GM15510 (cell line): ENCODE measurements around the gene TMEM254.

ENCODE experiments used
- POLR2A ChIP-seq: IDR thresholded peaks from 3 replicates; pipeline ENCODE4 v1.6.1; 2011; ENCODE audit warnings: borderline replicate concordance; ENCODE audit not compliant: insufficient read length; ENCODE audit errors: extremely low read depth

TMEM254 gene

GRCh38 chr10:80122746-80123145, 44.3 kb downstream of the TMEM254 start:
- no peak for TF ChIP-seq POLR2A

DNA sequence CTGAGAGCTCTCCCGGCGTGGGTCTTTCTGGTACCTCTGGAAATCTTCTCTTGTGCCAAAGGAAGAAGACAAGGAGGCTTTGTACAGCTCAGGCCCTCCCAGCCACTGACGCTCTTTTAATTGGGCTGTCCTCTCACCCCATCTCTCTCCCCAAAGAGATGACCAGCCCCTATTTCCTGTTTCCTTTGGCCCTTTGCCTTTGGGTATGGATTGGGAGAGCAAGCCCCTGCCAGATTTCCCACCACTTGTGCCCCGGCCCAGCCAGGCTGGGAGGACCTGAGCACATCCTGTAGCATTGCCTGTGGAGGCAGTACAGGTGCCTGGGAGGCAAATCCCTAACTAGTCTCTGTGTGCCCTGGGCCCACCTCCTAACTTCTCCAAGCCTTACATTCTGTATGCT, 48.4 kb downstream of the TMEM254 start:
- TF ChIP-seq POLR2A, result no peak

GRCh38 chr10:80131499-80131901, 53.0 kb downstream of the TMEM254 start:
- TF ChIP-seq POLR2A, result no peak

GRCh38 chr10:80132299-80133139, 54.1 kb downstream of the TMEM254 start, which contains the start of gene PLAC9:
TSS of gene PLAC9 (plus strand) at chr10:80132730. CDS start at chr10:80132763, 33 bp downstream.
- no peak for TF ChIP-seq POLR2A

DNA sequence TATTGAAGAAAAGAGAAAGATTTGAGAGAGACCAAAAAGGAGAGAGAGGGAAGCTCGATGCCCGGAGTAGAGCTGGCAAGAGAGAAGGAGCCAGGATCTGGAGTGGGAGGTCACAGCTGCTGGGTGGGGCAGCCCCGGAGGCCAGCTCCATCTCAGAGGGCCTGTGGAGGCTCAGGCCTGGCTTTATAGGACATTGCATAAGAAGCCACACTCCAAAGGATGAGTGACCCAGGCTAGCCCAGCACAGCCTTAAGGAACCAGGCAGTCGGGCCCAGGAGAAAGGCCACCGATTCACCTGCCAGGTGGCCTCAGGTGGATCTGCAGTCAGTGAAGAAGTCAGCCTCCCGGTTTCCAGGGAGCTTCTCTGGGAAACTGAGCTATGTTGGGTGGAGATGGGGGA, 54.7 kb downstream of the TMEM254 start:
- no peak for TF ChIP-seq POLR2A

DNA sequence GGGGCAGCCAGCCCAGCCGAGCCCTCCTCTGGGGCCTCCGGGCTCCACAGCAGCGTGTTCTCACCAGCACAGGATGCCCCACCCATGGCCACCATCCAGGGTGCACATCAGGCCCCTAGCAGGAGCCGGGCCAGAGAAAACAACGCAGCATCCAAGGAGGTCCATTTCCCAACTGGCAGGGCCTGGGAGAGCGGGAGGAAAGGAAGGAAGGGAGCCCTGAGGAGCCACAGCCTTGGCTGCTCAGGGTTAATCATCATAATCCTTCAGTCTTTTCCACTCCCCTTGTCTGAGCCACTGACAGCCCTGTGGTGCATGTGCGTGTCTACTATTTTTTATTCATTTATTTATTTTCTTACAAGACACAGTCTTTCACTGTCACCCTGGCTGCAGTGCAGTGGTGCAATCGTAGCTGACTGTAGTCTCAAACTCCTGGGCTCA, 57.7 kb downstream of the TMEM254 start:
- TF ChIP-seq POLR2A, result no peak

DNA sequence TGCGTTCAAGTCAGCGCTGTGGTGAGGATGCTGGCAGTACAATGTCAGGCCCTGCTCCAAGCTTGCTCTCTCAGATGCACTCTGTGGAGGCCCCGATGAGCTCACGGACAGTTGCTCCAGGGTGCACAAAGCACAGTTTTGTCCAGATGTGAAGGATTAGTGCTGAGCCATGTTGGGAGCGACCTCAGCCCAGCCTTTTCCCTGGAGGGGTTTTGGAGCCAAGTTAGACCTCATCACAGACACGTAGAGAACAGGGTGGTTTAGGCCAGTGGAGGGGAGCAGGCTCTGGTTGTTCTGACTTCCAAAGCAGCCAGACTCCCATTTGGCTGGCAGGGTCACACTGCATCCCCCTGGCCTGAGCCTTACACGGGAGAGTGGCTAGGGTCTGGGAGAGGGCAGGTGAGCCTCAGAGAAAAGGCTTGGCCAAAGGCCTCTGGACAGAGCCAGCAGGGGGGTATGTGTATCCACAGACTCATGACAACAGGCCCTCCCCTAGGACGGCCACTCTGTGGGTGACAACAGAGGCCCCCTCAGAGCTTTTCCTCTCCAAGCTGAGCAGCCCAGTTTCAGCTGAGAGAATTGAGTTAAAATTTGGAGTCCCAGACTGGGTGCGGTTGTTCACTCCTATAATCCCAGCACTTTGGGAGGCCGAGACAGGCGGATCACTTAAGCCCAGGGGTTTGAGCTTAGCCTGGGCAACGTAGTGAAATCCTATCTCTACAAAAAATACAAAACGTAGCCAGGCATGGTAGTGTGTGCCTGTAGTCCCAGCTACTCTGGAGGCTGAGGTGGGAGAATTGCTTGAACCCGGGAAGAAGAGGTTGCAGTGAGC, 58.8 kb downstream of the TMEM254 start:
- TF ChIP-seq POLR2A, result no peak

DNA sequence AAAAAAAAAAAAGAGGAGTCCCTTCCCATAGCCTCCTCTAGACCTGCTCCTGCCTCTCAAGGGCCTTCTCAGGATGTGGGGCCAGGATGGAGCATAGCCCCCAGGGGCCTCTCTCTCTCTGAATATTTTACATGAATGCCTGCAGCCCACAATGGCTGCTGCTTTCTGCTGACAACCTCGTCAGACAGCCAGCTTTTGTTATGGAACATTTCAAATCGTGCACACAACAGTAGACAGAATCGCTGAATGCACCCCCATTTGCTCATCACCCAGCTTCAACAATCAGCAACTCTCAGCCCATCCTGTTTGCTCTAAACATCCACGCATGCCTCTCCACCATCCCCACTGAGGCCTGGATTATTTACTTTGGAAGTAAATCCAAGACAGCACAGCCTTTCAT, 59.5 kb downstream of the TMEM254 start:
- no peak for TF ChIP-seq POLR2A

GRCh38 chr10:80139265-80139664, 60.8 kb downstream of the TMEM254 start:
- no peak for TF ChIP-seq POLR2A

DNA sequence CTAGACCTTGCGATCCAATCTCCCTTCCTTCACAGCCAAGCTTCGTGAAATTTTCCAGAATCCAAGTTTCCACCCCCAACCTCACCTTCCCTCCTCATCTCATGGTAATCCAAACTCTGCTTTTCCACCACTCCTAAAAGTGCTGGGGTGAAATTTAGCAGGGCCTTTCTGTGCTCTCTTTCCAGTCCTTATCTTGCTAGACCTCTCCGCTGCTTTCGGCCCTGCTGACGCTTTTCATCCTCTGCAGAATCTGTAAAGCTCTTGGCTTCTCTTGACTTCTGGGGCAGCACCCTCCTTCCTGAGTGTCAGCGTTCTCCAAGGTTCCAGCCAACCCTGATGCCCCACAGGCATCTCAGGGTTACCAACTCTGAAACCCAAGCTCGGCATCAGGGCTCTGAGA, 61.8 kb downstream of the TMEM254 start:
- TF ChIP-seq POLR2A, result no peak

DNA sequence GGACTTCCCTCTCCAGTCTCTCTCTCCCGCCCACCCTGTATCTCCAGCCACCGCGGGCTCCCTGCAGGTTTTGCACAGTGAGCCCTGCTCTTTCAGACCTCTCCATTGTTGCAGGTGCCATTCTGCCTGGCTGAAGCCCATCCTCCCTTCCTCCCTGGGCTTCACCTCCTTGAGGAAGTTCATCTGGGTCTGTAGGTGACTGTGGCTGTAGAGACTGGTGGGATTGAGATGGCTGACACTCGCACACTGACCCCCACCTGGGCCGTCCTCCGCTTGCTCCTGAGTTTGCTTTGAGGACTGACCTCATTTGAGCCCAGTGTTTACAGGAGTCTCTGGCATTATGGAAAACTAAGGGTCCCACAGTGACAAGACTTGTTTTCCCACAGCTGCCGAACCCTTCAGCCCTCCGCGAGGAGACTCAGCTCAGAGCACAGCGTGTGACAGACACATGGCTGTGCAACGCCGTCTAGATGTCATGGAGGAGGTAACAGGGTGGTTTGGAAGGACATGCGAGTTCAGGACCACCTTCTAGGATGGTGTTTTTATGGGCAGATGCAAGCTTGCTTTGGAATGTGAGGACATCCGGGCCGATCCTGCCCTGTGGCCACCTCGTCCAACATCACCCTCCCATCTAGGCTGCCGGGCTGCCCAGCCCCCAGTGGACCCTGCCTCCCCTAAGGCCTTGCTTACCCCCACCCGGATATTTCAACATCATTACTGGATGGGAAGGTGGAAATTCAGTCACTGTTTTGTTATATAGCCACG, 63.4 kb downstream of the TMEM254 start:
- TF ChIP-seq POLR2A, result no peak
